NB4 (cell line): ENCODE results near the gene DHRS11.

Experiments used
- MAX ChIP-seq: IDR thresholded peaks from 2 replicates; pipeline ENCODE4 v1.6.1; 2011; ENCODE audit warnings: low read depth, low read length
- MYC ChIP-seq: IDR thresholded peaks from 2 replicates; pipeline ENCODE4 v1.6.1; 2011; ENCODE audit warnings: low read depth, low read length
- POLR2A ChIP-seq: IDR thresholded peaks from 2 replicates; pipeline ENCODE4 v1.6.1; 2011; ENCODE audit warnings: mild to moderate bottlenecking; ENCODE audit not compliant: insufficient read length; ENCODE audit errors: extremely low read depth
- TF ChIP-seq, protein P1 (sequence below): IDR thresholded peaks from one replicate; pipeline ENCODE4 v1.5.1; 2012; ENCODE audit warnings: low read depth, low read length

- TF ChIP-seq POLR2A (no peak), MAX (no peak), MYC (no peak)
- TF ChIP-seq, protein P1, sequence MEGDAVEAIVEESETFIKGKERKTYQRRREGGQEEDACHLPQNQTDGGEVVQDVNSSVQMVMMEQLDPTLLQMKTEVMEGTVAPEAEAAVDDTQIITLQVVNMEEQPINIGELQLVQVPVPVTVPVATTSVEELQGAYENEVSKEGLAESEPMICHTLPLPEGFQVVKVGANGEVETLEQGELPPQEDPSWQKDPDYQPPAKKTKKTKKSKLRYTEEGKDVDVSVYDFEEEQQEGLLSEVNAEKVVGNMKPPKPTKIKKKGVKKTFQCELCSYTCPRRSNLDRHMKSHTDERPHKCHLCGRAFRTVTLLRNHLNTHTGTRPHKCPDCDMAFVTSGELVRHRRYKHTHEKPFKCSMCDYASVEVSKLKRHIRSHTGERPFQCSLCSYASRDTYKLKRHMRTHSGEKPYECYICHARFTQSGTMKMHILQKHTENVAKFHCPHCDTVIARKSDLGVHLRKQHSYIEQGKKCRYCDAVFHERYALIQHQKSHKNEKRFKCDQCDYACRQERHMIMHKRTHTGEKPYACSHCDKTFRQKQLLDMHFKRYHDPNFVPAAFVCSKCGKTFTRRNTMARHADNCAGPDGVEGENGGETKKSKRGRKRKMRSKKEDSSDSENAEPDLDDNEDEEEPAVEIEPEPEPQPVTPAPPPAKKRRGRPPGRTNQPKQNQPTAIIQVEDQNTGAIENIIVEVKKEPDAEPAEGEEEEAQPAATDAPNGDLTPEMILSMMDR, result no peak
These were observed 45.1 kb upstream of the DHRS11 start for GRCh38 chr17:36546418-36547093.
